GM21528 (cell line): ENCODE measurements around the gene MTX2.

Experiments used
- ATAC-seq: cut with Tn5 transposase; IDR thresholded peaks from one replicate; pipeline ENCODE4 v1.9.1; 2021; ENCODE audit warnings: mild to moderate bottlenecking, moderate library complexity; ENCODE audit not compliant: unreplicated experiment, low FRiP score

The MTX2 gene

DNA sequence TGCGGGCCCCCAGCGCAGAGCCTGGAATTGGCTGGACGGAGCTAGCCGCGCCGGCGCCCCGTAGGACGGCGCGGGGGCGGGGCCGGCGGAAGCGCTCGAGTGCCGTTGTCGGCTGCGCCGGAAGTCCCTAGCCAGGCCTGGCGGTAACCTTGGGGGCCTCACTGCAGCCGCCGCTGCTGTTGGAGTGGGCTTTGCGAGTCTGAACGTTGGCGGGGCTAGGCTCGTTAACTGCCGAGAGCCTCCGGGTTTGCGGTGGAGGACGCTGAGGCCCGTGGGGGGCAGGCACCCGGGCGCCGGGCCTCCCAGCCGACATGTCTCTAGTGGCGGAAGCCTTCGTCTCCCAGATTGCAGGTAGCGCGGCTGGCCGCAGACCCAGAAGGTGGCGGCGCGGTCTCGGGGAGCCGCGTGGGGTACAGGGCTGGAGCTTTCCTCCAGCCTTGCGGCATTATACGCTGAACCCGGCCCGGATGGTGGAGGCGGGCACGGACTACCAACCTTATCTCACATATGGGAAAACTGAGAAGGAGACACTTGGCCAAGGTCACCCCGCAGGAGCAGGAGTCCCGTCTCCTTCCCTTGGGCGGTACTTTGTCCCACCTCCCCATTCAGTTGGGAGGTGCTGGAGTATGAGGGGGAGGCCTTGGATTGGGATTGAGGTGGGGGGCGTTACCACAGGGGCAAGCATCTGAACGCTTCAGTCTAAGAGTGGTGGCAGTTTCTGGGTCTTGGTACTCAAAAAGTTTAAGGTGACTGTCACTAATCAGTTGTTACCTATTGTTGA lies at the start of gene MTX2:
Gene MTX2, plus strand, starts transcription at position 124 of the 781 bp plus-strand sequence. Its CDS starts 188 bp downstream, at position 312.
- peak; percentile 97 for ATAC-seq

DNA sequence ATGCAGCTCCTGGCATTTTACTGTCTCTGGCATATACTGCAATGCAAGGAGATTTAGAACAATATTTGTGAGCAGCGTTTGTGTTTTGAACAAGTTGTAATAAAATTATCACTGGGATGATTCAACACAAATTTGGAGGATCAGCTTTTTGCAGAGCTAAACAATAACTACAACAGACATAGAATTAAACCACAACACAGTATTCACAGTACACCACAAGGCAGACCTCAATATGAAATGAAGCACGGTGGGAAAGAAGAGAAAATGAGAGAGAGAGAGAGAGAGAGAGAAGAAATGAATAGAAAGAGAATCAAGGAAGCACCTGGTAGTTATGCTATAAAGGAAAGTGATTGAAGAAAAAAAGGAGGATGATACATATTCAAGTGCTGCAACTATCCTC lies 41.4 kb upstream of the MTX2 start:
- no peak for ATAC-seq

DNA sequence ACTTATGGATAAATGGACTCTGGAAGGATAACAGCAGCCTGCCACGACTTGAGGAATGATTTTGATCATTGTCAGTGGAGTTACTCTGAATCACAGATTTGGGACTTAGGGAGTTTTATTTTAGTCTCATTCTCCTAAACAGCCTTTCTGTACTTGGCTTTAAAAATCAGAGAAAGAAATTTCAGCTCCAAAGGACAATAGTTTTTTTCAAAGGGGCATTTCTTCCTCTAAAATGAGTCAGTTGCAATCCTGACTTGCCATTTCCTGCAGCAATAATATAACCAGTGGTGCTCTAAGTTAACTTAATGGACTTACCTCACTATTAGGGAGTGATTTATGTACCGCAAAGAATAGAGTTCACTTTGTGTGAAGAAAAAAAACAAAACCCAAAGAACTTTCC lies 35.1 kb upstream of the MTX2 start:
- no peak for ATAC-seq

DNA sequence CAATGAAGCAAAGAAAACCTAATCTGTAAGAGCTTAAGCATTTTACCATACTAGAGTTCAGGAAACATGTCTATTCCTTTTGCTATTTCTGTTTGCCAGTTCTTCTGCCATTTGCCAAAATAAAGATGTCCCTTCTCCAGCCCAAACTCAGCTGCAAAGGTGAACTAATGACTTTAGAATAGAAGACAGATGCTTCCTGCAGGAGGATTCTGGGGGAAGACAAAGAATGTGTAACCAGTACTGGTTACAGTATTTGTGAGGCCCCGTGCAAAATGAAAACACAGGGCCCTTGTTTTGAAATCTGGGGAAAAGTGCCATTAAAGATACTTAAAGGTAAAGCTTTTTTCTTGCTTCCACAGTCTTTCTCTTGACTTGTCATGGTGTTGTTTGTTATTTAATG lies 34.3 kb upstream of the MTX2 start:
- no peak for ATAC-seq

DNA sequence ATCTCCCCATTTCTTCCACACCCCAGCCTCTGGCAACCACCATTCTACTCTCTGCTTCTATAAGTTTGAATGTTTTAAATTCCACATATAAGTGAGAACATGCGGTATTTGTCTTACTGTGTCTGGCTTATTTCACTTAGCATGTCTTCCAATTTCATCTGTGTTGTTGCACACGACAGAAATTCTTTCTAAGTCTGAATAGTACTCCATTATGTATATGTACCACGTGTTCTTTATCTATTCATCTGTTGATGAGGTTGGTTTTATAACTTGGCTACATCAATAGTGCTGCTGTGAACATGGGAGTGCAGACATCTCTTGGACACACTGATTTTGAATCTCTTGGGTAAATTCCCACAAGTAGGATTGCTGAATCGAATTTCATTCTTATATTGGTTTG lies 31.8 kb upstream of the MTX2 start:
- no peak for ATAC-seq

DNA sequence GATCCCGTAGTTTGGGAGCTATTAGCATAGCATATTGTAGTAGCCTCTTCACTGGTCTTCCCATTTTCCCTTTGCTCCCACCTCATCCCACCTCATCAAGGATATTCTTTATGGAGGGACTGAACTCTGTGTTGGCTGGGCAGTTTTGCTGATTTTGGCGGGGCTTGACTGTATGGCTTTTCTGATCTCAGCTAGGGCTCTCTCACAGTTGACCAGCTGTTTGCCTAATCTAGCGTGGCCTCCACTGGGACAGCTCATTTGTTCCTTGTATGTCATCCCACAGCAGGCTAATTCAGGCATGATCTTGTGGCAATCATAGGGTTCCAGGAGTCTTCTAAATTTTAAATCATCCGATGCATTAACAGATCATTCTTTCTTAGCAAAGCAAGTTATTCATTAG lies 30.2 kb upstream of the MTX2 start:
- no peak for ATAC-seq

DNA sequence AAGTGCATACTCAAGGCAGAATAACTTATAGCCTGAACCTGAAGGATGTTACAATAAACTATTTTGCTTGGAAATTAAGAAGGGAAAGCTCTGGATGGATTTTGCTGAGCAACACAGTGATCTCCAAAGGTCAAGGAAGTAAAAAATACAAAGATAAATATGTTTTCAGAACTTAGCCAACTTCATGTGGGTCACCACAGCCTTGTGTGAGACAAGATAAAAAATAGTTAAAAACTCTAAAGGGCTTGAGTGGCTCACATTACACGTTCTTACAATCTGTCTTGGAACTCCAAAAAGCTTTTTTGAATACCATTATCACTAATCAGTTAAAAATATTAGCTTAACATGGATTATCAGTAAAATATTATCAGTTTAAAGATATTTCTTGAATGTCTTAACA lies 28.9 kb upstream of the MTX2 start:
- ATAC-seq, result no peak

DNA sequence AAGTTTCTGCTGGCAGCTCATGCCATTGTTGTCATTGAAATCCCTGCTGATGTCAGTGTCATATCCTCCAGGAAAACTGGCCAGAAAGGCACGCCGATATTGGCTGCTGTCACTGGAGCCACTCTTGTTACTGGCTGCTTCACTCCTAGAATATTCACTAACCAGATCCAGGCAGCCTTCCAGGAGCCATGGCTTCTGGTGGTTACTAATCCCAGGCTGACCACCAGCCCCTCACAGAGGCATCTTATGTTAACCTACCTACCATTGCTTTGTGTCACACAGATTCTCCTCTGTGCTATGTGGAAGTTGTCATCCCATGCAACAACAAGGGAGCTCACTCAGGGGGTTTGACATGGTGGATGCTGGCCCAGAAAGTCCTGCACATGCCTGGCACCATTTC lies 27.0 kb upstream of the MTX2 start:
- no peak for ATAC-seq

DNA sequence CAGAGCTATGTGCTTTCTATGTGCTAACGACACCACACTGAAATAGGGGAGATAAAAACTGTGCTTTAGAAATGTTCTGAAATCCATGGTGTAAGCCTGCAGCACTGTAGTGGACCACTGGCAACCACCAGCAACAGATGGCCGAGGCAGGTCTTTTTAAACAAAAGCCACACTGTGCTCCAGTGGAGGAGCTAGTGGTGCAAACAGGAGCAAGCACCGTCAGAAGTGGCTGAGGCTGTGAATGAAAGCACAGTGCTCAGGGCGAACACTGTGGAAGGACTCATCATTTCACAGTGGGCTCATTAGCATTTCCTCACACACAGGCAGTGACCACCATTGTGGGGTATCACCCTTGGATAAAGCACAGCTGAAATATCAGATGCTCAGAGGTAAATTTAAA lies 22.9 kb upstream of the MTX2 start:
- no peak for ATAC-seq

DNA sequence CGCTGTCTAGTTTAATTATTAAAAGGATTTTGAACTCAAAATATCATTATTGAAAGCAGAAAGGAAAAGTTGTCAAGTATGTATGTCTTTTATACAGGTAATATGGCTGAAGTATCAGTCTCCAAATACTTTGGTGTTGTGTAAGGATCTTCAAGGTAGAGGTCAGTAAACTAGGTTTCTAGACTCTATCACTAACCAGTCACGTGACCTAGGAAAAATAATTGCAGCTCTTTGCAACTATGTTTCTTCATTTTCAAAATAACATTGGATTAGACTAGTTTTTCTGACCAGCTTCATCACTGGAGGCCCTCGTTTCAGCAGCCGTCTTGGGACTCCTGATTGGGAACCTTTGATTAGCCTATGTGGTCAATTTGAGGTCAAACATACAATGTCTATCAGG lies 21.4 kb upstream of the MTX2 start:
- ATAC-seq, result no peak

DNA sequence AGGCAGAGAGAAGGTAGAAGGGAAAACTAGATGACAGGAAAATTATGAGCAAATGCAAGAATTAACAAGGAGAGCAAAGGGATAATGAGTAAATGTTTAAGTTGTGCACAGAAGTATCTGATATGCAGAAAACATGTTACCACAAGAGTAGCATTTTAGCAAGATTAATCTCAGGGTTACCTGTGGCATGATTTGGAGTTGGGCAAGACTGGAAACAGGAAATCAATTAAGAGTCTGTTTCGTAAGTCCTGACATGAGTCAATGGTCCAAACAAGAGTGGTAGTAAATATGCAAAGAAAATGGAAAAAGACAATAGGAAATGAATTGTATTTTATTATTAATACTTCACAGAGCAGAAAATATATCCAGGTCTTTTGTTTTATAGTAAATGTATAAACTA lies 17.3 kb upstream of the MTX2 start:
- ATAC-seq, result no peak

DNA sequence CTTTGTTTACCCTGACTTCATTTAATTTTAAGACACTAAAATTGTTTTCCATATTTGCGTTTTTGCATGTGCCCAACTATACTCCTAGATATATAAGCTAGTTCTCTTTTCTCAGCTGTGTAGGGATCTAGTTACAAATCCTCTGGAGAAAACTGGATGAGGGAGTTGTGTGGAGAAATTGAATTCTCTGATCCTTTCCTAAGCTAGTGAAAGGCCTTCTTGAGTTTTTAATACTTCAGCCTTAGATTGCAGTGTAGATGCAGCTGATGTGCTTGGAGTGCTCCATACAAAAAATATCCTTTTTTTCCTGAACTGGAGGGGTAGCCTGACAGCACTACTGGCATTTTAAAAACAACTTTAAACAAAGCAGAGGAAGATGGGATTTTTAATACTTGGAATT lies 8.6 kb upstream of the MTX2 start:
- no peak for ATAC-seq

DNA sequence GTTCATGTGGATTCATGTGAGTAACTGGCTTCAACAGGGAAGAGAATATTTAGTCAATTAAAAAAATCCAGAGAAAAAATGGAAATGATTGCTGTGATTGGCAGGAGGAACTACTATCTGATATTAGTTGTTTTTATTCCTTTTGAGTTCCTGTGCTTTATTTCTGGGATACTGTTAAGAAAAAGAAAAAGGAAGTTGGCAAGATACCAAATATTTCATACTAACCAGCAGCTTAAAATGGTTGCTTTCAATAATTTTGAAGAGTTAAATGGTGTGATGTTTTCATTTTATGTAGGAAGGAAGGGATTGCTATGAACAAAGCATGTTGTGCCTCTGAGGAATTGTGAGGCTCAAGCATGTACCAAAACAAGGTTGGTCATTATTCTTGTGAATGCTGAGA lies 8.1 kb upstream of the MTX2 start:
- ATAC-seq, result no peak

DNA sequence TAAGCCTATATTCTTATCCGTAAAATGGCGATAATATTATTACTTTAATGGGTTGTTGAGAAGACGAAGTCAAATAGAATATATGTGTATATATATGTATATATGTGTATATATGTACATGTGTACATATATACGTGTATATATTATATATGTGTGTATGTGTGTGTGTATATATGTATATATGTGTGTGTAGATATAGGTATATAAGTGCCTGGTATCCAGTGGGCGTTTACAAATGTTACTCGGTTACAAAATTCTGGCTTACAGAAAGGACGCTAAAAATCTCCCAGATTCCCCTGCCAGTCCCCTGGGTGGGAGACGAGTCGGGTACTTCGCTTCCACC lies 295 bp upstream of the MTX2 start:
- peak; percentile 38 for ATAC-seq

DNA sequence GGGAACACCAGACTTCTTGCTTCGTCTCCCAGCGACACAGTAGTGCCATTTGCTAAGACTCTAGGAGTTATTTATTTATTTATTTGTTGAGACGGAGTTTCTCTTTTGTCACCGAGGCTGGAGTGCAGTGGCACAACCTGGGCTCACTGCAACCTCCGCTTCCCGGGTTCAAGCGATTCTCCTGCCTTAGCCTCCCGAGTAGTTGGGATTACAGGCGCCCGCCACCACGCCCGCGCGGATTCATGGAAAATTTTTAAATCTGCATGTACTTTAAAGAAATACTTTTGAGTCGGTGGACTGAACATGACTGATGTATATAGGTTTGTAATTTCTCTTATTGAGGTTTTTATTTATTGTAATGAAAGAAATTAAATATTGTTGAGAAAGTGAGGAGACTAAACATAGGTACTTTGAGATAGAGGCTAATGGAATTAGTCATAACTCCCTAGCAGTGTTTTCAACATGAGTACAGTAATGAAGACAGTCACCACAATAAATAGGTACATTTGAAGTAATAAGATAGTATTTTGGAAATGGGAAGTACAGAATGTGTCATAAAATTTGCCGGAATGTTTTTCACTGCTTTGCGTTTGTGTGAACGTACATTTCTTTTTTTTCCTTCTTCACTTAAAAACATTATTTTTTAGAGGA lies 983 bp downstream of the MTX2 start:
- no peak for ATAC-seq

DNA sequence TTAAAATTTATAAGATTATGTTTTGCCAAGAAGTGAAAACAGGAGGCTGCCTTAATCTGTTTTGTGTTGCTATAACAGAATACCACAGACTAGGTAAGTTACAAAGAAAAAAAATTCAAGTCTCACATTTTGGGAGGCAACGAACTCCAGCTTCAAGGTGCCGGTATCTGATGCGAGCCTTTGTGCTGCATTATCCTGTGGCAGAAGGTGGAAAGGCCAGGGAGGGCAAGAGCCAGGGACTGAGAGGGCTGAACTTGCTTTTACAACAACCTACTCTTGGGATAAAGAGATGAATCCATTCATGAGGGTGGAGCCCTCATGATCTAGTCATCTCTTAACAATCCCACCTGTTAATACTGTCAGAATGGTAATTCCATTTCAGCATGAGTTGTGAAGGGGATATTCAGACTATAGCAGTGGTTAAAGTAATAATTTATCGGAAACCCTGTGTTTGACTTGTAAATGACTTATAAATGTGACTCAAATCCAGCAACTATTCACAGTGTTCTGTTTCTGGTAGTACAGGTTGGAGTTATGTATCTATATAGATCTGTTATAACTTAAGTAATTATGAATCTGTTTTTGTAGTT lies 3.7 kb downstream of the MTX2 start:
- no peak for ATAC-seq

DNA sequence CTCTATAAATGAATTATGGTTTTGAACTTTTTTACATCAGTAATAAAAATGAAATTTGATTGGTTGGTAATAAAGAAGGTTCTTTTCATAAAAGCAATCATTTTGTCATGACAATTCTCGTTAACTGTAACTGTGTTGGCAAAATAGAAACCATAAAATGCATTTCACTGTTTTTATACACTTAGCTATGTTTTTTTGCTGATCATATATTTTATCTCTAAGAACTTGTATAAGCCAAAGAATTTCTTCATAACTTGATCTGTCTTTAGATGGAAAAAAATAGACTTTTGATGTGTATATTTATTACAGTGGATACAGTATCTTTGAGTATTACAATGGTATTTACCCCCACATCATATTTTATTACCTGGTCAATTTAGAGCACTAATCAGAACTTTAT lies 9.7 kb downstream of the MTX2 start:
- no peak for ATAC-seq

DNA sequence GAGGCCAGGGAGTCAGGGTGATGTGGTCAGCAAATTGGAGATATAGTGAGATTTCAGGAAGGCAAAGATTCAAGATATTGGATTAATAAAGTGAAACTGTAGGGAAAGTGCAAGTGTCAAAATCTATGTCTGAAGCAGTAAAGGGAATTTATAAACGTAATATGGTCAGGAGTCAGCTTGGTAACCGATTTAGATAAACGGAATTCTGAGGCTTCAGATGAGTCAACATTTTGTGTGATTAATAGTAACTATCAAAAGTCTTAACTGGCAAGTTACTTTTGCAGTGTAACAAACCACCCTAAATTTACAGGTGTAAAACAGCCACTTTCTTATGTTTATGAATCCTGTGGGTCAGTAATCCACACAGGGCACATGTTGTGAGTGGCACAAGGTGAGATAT lies 10.9 kb downstream of the MTX2 start:
- ATAC-seq, result no peak

DNA sequence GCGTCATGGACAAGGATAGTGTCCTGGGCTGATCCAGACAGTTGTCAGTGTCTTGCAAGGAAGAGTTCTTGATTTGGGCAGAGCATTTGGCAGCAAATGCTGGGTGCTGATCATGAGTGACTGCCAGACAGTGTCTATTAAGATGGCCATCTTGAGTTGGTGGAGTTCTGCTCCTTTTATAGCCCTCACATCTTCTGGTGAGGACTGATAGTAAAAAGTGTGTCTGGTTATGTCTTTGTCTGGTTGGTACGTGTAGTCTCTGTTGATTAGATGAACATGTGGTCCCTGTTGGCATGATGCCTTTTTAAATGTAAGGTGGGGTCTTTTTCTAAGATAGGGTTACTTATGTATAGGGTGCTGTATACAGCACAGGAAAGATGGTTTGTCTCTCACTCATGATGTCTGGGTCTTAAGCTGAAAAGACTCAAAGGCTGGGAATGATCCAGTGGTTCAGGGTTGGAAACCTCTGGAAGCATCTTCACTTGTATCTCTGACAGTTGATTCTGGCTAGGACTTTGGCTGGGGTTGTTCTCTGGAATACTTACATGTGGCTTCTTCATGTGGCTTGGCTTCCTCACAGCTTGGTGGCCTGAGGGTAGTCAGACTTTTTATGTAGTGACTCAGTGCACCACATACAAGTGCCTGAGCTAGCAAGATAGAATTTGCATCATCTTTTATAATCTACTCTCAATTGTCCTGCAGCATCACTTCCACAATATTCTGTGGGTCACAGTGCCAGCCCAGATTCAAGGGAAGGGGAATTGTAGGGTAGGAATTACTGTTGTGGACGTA lies 11.8 kb downstream of the MTX2 start:
- ATAC-seq, result no peak

DNA sequence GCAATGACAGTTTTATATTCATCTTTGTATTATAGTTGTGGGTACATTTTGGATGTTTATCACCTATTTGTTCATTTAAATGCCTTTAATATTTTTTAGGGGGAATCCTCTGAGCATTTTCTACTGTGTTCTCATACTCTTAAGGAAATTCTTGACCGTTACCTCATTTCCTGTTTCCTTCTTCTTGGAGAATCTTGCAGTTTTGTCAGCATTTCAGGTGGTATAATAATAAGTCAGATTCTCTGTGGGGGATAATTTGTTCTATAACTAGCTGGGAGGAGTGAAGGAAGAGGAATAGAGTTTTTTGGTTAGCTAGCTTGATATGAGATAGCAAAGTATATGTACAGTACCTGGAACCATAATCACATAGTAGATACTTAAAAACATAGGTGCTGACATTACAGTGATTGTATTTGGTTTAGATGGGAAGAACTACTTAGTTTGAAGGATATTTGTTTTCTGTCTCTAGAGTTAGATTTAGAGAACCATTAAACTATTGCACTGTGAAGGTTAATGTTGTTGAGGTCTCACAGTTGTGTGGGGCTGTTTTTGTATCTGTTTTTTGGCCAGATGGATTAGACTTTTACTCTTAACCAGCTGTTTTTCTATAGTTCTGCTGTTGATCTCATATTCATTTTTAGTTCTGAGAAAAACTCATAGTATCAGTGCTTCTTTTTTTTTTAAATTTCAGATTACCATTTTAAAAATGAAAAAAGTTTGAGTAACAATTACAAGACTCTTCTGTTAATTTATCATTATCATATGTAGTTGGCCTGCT lies 14.2 kb downstream of the MTX2 start:
- no peak for ATAC-seq
